HG02678 (cell line): ENCODE measurements around the gene CELF5.
"Not testable (repeated sequence)": the region's sequence is repeated elsewhere in the genome, so short reads cannot be mapped to it uniquely, and the experiment has no call there.

Experiments
- ATAC-seq: cut with Tn5 transposase; IDR thresholded peaks from one replicate; pipeline ENCODE4 v1.9.1; 2021; ENCODE audit warnings: mild to moderate bottlenecking, moderate library complexity; ENCODE audit not compliant: unreplicated experiment

Gene CELF5

DNA sequence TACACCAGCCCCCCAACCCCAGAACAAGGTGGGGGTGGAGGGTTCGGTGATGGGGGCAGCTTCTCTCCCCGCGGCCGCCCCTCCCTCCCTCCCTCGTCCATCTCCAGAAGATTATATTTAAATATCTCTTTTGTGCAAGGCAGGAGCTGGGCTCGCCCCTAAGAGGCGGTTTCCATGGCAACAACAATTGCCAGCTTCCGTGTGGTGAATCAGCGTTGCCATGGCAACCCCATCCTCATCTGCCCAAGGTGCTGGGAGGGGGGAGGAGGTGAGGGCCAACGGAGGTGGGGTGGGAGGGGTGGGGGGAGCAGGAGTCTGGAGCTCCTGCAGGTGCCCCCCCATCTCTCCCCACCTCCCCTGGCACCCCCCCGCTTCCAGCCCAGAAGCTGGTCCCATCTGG lies 46.4 kb downstream of the CELF5 start:
- no peak for ATAC-seq

DNA sequence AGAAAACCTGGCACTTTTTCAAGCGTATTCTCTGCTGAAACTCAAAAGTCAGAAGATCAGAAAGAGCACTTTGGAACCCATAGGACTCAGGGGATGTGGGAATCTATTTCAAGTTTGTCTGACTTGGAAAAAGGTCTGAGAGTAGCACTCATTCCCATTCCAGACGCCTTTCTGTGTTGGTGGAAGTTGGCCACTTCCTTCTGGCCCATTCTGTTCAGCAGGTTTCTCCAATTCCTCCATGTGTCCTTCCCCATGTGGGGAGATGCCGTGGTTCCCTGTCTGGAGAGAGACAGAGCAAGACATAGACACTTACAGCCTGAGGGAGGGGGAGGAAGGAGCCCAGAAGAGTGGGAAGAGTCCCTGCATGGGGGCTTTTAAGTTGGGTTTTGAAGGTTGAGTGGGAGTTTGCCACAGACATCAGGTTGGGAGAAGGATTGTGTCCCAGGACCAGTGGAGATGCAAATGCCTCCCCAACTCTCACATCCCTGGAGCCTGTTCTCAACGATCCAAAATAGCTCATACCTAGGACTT lies 48.0 kb downstream of the CELF5 start:
- no peak for ATAC-seq

DNA sequence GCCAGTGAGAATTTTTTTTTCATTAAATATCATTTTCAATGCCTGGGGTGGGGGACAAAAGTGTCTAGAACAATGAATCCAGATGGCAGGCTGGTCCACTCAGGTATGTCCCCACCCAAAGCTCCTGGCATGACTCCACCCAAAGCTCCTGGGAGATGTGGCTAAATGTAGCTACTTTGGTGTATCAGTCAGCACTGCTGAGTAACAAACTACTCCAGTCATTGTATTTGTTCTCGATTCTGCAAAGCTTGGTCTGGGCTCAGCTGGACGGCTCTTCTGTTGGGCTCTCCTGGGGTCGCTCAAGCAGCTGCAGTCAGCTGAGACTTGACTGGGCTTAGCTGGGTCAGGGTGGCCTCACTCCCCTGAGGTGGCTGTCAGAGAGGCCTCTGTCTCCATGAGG lies 48.5 kb downstream of the CELF5 start:
- no peak for ATAC-seq

- ATAC-seq: no peak
Measured at GRCh38 chr19:3274245-3274941, 49.9 kb downstream of the CELF5 start.

GRCh38 chr19:3274942-3275582 lies 50.6 kb downstream of the CELF5 start:
- no peak for ATAC-seq

DNA sequence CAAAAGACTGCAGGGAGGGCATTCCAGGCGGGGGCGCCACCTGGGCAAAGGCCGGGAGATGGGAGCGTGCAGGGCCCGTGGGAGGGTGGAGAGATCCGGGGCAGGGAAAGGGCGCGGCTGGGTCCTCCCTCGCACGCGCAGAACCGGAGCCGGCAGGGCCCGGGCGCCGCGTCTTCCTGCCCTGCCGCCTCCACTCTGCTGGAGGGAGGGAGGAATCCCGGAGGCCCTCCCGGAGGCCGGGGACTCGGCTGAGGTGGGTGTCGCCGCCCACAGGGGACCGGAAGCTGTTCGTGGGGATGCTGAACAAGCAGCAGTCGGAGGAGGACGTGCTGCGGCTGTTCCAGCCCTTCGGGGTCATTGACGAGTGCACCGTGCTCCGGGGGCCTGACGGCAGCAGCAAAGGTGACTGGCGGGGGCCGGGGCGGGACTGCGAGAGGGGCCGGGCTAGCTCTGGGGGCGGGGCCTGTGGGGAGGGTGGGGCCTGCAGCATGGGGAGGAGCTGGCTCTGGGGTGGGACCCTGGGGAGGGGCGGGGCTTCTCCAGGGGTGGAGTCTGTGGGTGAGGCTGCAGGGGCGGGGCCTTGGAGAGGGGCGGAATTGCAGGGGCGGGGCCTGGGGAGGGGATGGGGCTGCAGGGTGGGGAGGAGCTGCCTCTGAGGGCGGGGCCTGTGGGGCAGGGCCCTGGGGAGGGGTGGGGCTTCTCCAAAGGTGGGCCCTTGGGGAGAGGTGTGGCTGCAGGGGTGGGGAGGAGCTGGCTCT lies 51.3 kb downstream of the CELF5 start:
- no peak for ATAC-seq

GRCh38 chr19:3276341-3276799 lies 51.9 kb downstream of the CELF5 start:
- ATAC-seq: no peak

DNA sequence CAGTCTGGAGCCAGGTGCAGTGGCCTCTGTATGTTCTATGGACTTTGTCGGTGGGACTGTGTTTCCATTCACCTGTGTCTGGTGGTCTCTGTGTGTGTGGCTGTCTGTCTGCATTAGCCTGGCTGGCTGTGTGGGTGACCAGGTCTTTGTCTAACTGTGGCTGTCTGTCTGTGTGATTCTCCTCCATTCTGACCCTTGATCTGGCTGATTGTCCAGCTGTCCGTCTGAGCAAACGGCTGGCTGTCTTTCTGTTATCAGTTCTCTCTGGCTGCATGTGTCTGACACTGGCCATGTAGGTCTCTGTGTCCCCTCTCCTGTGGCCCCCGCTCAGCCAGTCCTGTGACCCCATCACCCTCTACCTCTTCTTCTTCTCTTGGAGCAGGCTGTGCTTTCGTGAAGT lies 53.2 kb downstream of the CELF5 start:
- no peak for ATAC-seq

GRCh38 chr19:3278294-3278693 lies 53.8 kb downstream of the CELF5 start:
- no peak for ATAC-seq

DNA sequence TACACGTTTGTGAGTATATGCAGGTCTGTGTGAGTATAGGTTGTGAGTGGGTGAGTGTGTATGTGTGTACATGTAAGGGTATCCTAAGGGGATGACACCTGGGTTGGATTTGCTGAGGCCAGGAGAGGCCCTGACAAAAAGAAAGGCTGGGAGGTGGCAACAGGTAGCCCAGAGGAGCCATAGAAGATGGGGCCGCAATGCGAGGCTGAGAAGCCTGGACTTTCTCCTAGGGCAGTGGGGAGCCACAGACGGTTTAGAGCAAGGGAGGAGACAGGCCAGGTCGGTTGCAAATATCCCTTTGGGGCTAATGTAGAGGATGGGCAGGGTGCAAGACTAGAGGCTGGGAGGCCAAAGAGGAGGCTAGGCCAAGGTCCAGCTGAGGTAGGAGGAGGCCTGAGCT lies 54.3 kb downstream of the CELF5 start:
- ATAC-seq: no peak

DNA sequence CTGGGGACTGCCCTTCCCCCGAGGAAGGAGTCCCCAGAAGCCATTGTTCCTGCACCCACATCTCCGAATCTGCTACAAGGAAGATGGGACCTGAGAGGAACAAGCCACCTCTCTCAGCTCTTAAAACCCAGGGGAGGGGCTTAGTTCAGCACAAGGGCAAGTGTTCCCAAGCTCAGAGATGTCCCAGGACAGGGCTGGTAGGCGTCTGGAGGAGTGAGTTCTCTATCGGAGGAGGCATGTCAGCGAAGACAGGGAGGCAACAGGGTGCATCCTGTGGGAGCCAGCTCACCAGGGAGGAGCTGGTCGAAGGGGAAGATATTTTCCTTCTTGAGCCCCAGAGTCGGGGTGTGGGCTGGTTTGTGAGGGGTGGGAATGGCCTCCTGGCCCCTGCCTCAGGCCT lies 54.8 kb downstream of the CELF5 start:
- ATAC-seq: no peak

DNA sequence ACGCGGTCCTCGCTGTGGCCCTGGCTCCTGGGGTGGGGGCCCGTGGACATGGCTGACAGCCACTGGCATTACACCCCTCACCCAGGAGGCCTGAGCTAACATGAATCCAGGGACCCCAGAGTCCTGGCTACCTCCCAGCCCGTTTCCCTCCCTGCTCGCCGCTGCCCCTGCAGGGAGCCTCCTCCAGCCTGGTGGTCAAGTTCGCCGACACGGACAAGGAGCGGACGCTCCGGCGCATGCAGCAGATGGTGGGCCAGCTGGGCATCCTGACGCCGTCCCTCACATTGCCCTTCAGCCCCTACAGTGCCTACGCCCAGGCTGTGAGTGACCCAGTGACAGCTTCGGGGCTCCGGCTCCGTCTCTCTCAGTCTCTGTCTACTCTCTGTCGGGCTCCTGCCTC lies 56.6 kb downstream of the CELF5 start:
- no peak for ATAC-seq

GRCh38 chr19:3282155-3282554 lies 57.7 kb downstream of the CELF5 start:
- no peak for ATAC-seq

DNA sequence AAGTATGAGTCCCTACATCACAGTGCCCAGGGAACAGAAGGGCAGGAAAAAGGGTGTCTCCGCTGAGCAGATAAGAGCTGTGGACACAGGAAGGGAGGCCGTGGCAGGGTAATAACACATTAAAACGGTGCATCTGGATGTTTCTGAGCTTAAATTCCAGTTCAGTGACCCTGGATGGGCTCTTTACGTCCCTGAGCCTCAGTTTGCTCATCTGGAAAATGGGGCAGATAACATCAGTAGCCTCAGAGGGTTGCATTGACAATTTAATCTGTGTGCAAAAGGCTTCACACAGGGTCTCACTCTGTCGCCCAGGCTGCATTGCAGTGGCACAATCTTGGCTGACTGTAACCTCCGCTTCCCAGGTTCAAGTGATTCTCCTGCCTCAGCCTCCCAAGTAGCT lies 58.1 kb downstream of the CELF5 start:
- no peak for ATAC-seq

DNA sequence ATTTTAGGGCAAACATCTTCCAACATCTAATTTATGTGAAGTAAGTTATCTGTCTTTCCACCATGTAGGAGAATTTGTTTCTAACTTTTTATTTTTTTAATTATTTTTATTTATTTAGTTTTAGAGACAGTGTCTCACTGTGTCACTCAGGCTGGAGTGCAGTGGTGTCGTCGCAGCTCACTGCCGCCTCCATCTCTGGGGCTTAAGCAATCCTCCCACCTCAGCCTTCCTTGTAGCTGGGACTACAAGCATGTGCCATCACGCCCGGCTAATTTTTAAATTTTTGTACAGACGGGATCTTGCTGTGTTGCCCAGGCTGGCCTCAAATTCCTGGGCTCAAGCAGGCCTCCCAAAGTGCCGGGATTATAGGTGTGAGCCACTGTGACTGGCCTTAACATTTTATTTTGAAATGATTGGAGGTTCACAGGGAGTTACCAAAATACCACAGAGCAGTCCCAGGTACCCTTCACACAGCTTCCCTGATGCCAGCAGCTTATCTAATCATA lies 58.8 kb downstream of the CELF5 start:
- ATAC-seq: no peak

DNA sequence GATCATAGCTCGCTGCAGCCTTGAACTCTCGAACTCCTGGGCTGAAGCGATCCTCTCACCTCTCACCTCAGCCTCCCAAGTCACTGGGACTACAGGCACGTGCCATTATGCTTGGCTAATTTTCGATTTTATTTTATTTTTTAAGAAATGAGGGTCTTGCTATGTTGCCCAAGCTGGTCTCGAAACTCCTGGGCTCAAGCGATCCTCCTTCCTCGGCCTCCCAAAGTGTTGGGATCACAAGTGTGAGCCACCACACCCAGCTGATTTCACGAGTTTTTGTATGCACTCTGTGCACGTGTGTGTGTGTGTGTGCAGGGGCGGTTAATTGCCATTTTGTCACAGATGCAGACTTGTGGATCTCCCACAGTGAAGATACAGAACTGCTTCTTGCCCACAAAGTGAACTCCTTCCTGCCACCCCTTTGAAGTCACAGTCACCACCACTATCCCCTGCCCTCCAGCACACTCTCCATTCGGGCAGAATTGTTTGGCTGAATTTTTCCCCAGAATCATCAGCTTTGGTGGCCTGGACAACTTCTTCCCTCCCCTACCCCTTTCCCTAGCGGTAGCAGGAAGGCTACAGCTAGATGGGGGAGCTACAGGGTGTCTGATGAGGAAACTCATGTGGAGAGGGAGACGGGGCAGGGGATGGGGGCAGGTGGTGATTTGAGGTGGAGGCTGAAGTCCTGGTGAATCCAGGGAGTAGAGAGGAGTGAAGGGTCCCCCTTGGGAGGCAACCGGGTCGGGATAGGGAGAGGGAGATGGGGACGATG lies 59.6 kb downstream of the CELF5 start:
- no peak for ATAC-seq

DNA sequence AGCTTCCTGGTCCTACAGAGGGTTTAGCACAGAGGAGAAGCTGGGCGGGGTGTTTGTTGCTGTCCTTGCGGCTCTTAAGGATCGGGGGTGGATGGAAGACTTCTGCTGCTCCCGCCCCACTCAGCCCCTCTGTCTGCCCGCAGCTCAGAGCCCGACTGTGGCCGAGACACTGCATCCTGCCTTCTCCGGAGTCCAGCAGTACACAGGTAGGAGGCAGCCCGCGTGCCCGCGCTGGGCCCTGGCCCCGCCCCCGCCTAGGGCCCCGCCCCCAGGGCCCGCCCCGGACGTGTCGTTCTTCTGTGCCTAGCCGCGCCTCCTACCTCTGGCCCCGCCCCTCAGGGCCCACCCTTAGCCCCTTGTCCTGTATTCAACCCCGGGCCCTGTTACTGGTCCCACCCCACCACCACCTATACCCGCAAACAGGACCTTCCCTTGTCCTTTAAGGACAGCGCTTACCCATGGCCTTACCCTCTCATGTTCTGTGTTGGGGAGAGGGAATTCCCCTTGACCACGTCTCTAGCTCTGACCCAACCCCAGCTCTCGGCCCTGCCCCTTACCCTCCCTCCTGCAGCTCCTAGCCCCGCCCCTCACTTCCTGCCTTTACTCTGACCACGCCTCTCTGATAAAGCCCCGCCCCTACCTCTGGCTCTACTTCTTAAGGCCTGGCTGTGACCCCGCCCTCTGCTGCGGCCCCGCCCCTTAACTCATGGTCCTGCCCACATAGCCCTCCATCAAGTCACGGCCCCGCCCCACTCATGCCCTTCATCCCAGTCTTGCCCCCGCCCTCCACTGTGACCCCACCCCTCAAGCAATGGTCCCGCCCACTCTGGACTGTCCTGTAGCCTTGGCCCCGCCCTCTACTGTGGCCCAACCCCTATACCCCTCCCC lies 60.5 kb downstream of the CELF5 start:
- ATAC-seq: no peak

DNA sequence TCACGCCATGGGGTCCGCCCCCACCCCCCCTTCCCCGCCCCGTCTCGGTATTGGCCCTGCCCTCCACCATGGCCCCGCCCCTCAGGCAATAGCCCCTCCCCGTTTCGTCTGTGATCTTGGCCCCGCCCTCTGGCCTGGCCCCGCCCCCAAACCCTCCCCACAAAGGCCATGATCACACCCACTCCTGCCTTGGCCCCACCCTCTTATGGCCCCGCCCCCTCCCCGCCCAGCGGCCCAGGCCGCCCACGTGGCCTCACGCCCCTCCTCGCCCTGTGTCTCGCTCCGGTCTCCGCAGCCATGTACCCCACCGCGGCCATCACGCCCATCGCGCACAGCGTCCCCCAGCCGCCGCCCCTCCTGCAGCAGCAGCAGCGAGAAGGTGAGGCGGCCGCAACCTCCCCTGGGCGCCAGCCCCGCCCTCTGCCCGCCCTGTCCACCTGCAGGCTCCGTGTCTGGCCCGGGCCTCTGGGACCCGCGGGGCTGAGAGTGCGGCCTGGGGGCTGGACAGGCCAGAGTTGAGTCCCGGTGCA lies 61.3 kb downstream of the CELF5 start:
- no peak for ATAC-seq

GRCh38 chr19:3287814-3288213 lies 63.4 kb downstream of the CELF5 start:
- no peak for ATAC-seq

DNA sequence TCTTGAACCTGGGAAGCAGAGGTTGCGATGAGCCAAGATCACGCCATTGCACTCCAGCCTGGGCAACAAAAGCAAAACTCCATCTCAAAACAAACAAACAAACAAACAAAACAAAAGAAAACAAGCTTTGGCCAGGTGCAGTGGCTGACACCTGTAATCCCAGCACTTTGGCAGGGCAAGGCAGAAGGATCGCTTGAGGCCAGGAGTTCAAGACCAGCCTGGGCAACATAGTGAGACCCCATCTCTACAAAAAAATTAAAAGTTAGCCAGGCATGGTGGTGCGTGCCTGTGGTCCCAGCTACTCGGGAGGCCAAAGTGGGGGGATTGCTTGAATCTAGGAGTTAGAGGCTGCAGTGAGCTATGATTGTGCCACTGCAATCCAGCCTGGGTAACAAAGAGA lies 64.0 kb downstream of the CELF5 start:
- not testable (repeated sequence) for ATAC-seq
